ENCODE results near the gene ASB10. TPM values are rescaled to one million over a fixed set of nuclear protein-coding genes. Genes with fewer than 3 reads are reported as not detected.
A peak's percentile ranks its signal among the peaks of the same experiment; 100 is the strongest.

The ASB10 gene, protein sequence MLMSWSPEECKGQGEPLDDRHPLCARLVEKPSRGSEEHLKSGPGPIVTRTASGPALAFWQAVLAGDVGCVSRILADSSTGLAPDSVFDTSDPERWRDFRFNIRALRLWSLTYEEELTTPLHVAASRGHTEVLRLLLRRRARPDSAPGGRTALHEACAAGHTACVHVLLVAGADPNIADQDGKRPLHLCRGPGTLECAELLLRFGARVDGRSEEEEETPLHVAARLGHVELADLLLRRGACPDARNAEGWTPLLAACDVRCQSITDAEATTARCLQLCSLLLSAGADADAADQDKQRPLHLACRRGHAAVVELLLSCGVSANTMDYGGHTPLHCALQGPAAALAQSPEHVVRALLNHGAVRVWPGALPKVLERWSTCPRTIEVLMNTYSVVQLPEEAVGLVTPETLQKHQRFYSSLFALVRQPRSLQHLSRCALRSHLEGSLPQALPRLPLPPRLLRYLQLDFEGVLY
- total RNA-seq = not detected

DNA sequence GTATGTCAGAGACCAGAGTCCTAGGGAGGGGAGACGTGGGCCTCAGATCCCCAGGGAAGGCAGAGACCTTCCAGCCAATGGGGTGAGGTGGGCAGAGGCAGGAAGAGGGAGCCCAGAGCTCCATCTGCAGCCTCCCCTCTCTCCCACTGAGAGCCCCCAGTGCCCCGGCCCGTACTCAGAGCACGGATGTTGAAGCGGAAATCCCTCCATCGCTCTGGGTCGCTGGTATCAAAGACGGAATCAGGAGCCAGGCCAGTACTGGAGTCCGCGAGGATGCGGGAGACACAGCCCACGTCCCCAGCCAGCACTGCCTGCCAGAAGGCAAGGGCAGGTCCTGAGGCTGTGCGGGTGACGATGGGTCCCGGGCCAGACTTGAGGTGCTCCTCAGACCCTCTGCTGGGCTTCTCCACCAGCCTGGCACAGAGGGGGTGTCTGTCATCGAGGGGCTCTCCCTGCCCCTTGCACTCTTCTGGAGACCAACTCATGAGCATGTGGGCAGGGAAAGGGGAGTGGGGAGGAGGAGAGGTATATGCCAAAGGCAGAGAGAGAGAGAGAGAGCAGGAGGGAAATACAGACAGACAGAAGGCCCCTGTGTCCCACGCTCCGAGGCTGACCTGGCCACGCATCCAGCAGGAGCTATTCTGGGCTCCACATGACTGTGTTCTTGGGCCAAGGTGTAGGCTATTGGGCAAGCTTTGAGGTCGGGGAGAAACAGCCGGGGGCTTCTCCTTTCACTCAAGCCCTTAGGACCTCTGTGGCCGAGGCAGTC, at the start of gene ASB10:
TSS of gene ASB10 (minus strand) at position 611 of the 769 bp plus-strand sequence. CDS start at position 491, 120 bp downstream.
- no peak for DNase-seq (ENCODE audit: low spot score)
- no peak within 1 kb of the TSS for H3K27ac Mint-ChIP-seq

DNA sequence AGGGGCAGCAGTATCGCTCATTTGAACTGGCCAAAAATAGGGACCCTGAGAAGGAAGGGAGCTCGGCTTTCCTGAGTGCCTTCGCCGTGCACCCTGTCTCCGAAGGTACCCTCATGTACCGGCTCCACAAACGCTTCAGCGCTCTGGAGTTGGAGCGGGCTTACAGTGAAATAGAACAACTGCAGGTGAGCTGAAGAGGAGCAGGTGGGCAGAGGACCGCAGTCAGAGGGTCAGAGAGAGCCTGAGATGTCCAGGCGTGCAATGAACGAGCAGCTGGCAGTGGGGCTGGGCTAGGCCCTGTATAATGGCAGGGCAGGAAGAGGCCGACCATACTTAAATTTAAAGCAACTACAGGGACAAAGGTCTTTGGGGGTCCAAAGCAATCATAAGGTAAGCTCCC, 49.4 kb upstream of the ASB10 start:
- DNase-seq (ENCODE audit: low spot score) (peak; percentile 20), ATAC-seq (no peak)
- Mint-ChIP-seq H3K27ac (no peak overlapping the region), H3K4me1 (ENCODE audit: low read depth in 2 of 2) (peaks cover 32 to 33% of the 10 kb centered on the region in 2 donors), H3K27me3 (no peaks in the 10 kb centered on the region), H3K4me3 (no peak overlapping the region), H3K9me3 (no peaks in the 10 kb centered on the region), H3K36me3 (peaks cover 8% of the 10 kb centered on the region)

More for the DNA sequence above, at the start of gene ASB10:
- Mint-ChIP-seq H3K9me3 (no peaks in the 10 kb centered on the region), H3K27me3 (peaks cover 0 to 10% of the 10 kb centered on the region in 2 donors), H3K4me3 (no peak within 1 kb of the TSS), H3K4me1 (ENCODE audit: low read depth in 2 of 2) (no peaks in the 10 kb centered on the region), H3K36me3 (no peaks in the 10 kb centered on the region)
- no peak for ATAC-seq

DNA sequence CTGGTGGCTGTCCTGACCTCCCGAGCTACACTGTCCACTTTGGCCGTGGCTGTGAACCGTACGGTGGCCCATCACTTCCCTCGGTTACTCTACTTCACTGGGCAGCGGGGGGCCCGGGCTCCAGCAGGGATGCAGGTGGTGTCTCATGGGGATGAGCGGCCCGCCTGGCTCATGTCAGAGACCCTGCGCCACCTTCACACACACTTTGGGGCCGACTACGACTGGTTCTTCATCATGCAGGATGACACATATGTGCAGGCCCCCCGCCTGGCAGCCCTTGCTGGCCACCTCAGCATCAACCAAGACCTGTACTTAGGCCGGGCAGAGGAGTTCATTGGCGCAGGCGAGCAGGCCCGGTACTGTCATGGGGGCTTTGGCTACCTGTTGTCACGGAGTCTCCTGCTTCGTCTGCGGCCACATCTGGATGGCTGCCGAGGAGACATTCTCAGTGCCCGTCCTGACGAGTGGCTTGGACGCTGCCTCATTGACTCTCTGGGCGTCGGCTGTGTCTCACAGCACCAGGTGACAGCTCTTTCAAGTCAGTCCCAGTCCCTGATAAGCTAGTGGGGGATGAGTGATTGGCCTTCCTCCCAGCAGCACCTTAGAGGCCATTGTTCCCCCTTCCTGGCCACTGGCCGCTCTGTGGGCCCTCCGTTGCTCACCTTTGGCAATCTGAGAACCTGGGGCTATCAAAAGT, 48.2 kb upstream of the ASB10 start:
- Mint-ChIP-seq H3K27ac (peak overlapping the region in 1 of 2 donors; percentile 99), H3K36me3 (peaks cover 8% of the 10 kb centered on the region), H3K4me1 (ENCODE audit: low read depth in 2 of 2) (peaks cover 32 to 33% of the 10 kb centered on the region in 2 donors), H3K9me3 (no peaks in the 10 kb centered on the region), H3K27me3 (no peaks in the 10 kb centered on the region), H3K4me3 (no peak overlapping the region)
- ATAC-seq (no peak), DNase-seq (ENCODE audit: low spot score) (peak; percentile 56)

DNA sequence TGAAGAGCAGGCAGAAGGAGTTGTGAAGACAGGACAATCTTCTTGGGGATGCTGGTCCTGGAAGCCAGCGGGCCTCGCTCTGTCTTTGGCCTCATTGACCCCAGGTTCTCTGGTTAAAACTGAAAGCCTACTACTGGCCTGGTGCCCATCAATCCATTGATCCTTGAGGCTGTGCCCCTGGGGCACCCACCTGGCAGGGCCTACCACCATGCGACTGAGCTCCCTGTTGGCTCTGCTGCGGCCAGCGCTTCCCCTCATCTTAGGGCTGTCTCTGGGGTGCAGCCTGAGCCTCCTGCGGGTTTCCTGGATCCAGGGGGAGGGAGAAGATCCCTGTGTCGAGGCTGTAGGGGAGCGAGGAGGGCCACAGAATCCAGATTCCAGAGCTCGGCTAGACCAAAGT, 46.8 kb upstream of the ASB10 start:
- Mint-ChIP-seq H3K4me1 (ENCODE audit: low read depth in 2 of 2) (peaks cover 32 to 33% of the 10 kb centered on the region in 2 donors), H3K36me3 (peaks cover 8% of the 10 kb centered on the region), H3K27ac (peak overlapping the region; percentile 95 to 99), H3K27me3 (no peaks in the 10 kb centered on the region), H3K9me3 (no peaks in the 10 kb centered on the region), H3K4me3 (peak overlapping the region; percentile 98)
- DNase-seq (ENCODE audit: low spot score) (peak; percentile 41), ATAC-seq (no peak)

DNA sequence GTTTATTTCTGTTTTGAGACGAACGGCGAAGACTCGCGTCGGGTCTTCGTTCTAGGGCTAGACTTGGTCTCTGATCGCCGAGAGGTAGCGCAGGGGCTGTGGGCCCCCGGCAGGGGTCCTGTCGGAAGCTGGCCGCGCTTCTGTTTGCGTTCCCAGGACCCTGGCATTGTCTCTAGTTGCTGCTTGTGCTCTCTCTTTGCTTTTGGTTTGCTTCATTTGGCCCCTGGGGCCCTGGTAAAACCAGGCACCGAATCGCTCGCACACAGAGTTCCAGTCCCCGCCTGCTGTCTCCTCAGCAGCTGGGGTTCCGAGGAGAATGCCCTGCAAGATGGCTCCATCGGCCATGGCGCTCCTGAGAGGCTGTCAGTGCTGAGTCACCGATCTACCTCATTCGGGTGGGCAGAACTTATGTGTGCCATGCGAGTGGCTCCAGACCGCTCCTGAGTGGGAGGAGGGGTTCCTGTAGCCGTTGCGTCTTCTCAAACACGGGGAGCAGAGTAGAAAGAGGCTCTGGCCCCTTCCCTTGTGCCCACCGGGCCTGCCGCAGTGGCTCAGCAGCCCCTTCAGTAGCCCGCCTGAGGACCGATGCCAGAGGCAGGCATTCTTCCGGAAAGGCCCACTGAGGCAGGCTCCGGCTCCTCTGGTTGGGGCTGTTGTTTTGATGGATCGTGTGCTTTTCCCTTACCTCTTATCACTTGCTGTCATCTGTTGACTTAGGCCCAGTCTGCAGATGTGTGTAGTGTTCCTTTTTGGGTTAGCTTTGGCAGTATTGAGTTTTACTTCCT, 46.1 kb upstream of the ASB10 start:
- peak overlapping the region; percentile 95 to 99 for H3K27ac Mint-ChIP-seq
- ATAC-seq (peak; percentile 79 to 83), DNase-seq (ENCODE audit: low spot score) (peak; percentile 76)
- H3K9me3 Mint-ChIP-seq = no peaks in the 10 kb centered on the region
- peaks cover 8% of the 10 kb centered on the region for H3K36me3 Mint-ChIP-seq
- H3K4me1 Mint-ChIP-seq (ENCODE audit: low read depth in 2 of 2) = peaks cover 33 to 35% of the 10 kb centered on the region in 2 donors
- H3K4me3 Mint-ChIP-seq = peak overlapping the region; percentile 98
- no peaks in the 10 kb centered on the region for H3K27me3 Mint-ChIP-seq

DNA sequence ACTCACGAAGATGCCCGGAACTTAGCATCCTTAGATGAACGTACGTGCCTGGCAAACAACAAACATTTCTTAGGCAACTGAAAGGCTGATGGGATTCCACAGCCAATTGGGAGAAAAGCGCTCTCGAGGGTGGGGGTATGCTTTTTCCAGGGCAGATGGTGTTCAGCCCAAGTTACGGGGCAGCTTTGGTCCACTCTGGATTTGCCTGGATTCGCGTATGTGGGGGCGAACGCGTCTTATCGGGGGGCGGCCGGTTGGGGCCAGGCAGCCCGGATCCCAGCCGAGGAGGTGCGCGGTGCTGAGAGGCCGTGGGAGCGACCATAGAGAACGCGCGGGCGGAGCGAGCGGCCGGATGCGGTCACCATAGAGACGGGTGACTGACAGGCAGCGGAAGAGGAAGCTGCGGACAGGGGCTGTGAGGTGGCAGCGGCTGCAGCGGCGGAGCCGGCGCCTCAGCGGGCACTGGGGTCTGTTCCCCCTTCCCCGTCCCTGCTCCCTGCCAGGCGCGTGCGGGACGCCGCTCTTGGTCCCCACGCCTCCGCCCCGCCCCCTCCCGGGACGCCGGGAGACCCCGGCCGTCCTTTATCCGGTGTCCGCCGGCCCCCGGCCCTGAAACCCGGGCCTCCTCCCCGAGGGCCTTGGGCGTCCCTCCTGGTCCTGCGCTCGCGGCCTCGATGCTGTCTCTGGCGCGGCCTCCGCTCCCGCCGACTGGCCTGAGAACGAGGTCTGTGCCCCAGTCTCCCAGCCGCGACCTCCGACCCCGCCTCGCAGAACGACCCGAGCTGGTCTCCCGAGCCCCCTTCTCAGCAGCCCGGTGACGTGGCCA, 45.3 kb upstream of the ASB10 start, which contains the start of gene CHPF2:
TSS of gene CHPF2 (plus strand) at position 393 of the 826 bp plus-strand sequence. CDS start 1,529 bp downstream, outside the sequence.
- Mint-ChIP-seq H3K27ac (peak within 1 kb of the TSS; percentile 95 to 99), H3K27me3 (no peaks in the 10 kb centered on the region), H3K36me3 (peaks cover 8% of the 10 kb centered on the region), H3K4me1 (ENCODE audit: low read depth in 2 of 2) (peaks cover 38 to 39% of the 10 kb centered on the region in 2 donors), H3K9me3 (no peaks in the 10 kb centered on the region), H3K4me3 (peak within 1 kb of the TSS; percentile 98)
- ATAC-seq (peak; percentile 97 to 98), DNase-seq (ENCODE audit: low spot score) (peak; percentile 97)

DNA sequence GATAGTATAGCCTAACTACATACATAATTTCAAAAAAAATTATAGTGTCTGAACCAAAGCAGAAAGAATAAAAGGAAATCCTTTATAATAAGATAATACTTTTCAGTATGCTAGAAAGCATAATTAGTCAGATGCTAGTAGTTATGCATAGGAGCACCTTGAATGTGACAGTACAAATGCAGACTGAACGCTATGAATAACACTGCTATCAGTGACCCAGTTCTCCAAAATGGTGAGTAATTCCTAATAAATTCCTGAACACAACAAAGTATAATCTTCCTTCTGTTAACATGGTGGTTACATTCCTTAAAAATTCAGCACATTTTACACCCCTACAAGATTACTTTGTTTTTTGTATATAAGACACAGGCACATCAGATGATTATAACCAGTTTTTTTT, 44.0 kb upstream of the ASB10 start:
- H3K9me3 Mint-ChIP-seq = no peaks in the 10 kb centered on the region
- ATAC-seq = no peak
- peak overlapping the region in 1 of 2 donors; percentile 95 for H3K27ac Mint-ChIP-seq
- peaks cover 43 to 47% of the 10 kb centered on the region in 2 donors for H3K4me1 Mint-ChIP-seq (ENCODE audit: low read depth in 2 of 2)
- H3K4me3 Mint-ChIP-seq = peak overlapping the region; percentile 98
- H3K27me3 Mint-ChIP-seq = no peaks in the 10 kb centered on the region
- H3K36me3 Mint-ChIP-seq = peaks cover 10% of the 10 kb centered on the region
- no peak for DNase-seq (ENCODE audit: low spot score)

DNA sequence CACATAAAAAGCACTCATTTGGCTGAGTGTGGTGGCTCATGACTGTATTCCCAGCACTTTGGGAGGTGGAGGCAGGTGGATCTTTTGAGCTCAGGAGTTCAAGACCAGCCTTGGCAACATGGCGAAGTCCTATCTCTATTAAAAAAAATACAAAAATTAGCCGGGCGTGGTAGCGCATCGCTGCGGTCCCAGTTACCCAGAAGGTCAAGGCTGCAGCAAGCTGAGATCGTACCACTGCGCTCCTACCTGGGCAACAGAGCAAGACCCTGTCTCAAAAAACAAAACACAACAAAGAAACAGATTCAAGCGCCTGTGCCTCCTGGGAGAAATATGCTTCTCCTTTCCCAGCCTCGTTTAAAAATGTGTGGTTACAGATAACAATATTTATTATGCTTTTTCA, 42.2 kb upstream of the ASB10 start:
- no peak overlapping the region for H3K27ac Mint-ChIP-seq
- peaks cover 23% of the 10 kb centered on the region for H3K36me3 Mint-ChIP-seq
- no peak overlapping the region for H3K4me3 Mint-ChIP-seq
- DNase-seq (ENCODE audit: low spot score) (peak; percentile 23), ATAC-seq (no peak)
- no peaks in the 10 kb centered on the region for H3K9me3 Mint-ChIP-seq
- H3K4me1 Mint-ChIP-seq (ENCODE audit: low read depth in 2 of 2) = peaks cover 56 to 58% of the 10 kb centered on the region in 2 donors
- no peaks in the 10 kb centered on the region for H3K27me3 Mint-ChIP-seq

DNA sequence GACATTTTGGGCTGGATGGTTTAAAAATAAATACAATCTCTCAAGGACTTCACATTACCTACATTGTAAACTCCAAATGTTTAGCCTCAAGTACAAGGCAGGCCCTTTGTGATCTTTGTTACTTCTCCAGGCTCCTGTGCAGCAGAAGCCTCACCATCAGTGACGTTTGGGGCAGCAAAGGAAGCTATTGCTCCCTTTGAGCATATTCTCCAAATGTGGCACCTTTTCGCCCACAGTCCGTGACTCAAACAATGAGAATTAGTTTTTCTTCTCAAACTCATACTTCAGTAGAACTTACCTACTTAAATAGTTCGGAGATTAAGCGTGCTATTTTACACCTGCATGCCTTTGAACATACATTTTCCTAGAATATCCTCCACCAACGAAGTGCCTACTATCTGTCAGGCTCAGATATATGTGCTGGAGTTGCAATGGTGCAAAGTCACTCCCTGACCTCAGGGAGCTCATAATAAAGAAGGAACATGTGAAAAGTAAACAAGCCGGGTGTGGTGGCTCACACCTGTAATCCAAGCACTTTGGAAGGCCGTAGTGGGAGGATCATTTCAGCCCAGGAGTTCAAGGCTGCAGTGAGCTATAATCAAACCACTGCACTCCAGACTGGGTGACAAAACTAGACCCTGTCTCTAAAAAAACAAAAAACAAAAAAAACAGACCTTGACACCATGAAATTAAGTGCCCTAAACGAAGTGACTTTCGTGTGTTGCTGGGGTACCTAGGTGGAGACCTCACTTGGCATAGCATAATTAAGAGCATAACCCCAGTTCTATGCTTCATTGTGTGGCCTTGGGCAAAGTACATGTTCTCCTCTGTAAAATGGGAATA, 41.2 kb upstream of the ASB10 start:
- Mint-ChIP-seq H3K9me3 (no peaks in the 10 kb centered on the region), H3K4me1 (ENCODE audit: low read depth in 2 of 2) (peaks cover 50 to 51% of the 10 kb centered on the region in 2 donors)

DNA sequence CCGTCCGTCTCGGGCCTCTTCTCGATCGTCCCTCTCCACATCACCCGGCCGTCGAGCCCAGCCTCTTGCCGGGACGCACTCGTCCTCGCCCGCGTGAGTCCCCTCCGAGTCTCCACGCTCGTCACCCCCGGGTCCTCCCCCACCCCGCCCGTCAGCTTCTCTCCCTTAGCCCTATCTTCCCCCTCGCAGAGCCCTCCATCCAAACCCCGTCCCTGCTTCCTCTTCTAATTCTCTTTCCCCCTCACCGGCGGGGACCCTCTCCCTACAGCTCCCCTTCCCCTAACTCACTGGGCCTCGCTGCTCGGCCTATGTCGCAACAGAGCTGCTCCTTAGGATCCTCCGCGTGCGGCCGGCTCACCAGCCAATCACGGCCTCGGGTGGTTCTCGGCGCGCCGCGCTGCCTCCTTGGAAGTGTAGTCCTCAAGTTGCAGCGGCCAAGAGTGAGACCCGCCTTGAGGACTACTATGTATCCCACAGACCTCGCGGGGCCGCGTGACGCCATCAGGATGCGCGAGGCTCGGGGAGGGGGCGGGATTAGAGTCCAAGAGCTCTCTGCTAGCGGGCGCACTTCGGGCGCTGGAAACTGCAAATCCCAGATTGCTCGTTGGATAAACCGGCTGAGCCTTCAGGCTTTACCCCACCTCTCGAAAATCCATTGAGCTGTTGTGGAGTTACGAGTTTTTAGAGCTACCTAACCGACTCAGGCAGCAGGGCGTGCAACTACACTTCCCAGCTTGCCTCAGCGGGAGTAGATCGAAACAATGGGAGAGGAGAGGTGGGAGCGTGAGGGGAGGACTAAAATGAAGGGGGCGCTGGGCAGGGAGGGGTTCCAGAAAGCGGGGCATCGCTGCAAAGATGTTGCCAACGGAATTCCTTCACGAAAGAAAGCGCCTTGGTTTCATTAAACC, 40.1 kb upstream of the ASB10 start, which contains the start of gene ABCF2:
TSS of gene ABCF2 (minus strand) at position 331 of the 908 bp plus-strand sequence. CDS start 747 bp downstream, outside the sequence.
- DNase-seq (ENCODE audit: low spot score) (peak; percentile 97), ATAC-seq (peak; percentile 100)
- no peaks in the 10 kb centered on the region for H3K9me3 Mint-ChIP-seq
- H3K36me3 Mint-ChIP-seq = peaks cover 30% of the 10 kb centered on the region
- H3K27me3 Mint-ChIP-seq = no peaks in the 10 kb centered on the region
- H3K4me3 Mint-ChIP-seq = peak within 1 kb of the TSS; percentile 99
- peaks cover 45 to 47% of the 10 kb centered on the region in 2 donors for H3K4me1 Mint-ChIP-seq (ENCODE audit: low read depth in 2 of 2)
- peak within 1 kb of the TSS; percentile 93 for H3K27ac Mint-ChIP-seq

More for the DNA sequence above, 41.2 kb upstream of the ASB10 start:
- Mint-ChIP-seq H3K36me3 (peaks cover 28% of the 10 kb centered on the region), H3K4me3 (peak overlapping the region; percentile 99), H3K27ac (peak overlapping the region; percentile 93), H3K27me3 (no peaks in the 10 kb centered on the region)
- DNase-seq (ENCODE audit: low spot score) (no peak), ATAC-seq (no peak)

DNA sequence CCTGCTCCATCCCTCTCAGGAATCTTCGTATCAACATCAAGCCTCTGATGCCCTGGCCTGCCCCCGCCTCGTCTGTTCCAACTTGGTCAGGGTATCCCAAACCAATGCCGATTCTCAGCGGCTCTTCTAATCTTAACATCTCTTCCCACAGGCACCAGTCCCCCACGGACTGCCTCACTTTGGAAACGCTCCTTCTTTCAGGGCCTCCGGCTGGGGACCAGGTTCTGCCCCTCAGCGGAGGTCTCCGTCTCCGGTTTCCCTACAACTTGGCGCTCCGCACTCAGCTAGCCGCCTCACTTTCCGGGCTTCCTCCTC, 39.5 kb upstream of the ASB10 start:
- Mint-ChIP-seq H3K27ac (peak overlapping the region; percentile 93), H3K4me1 (ENCODE audit: low read depth in 2 of 2) (peaks cover 39 to 41% of the 10 kb centered on the region in 2 donors), H3K4me3 (peak overlapping the region; percentile 99), H3K9me3 (no peaks in the 10 kb centered on the region), H3K27me3 (no peaks in the 10 kb centered on the region), H3K36me3 (peaks cover 30% of the 10 kb centered on the region)
- DNase-seq (ENCODE audit: low spot score) (no peak), ATAC-seq (peak in 1 of 2 donors; percentile 0)
